OCI-LY7 (cell line): ENCODE measurements around the gene GLIS2.

Experiments used
- EZH2phosphoT487 ChIP-seq: fragments of 200-600 bp; sonication (generic); IDR thresholded peaks from 2 replicates; pipeline ENCODE4 v1.6.1; 2018; ENCODE audit warnings: low read depth, borderline replicate concordance, mild to moderate bottlenecking, mixed run types, antibody characterized with exemption, low read length, moderate library complexity, mixed read lengths
- TF ChIP-seq, protein P1 (sequence below): fragments of 200-600 bp; sonication (generic); conservative IDR thresholded peaks from 2 replicates; pipeline ENCODE4 v1.5.1; 2014; ENCODE audit warnings: mild to moderate bottlenecking, antibody characterized with exemption, low read length, moderate library complexity, mixed read lengths

GRCh38 chr16:4325253-4325758 lies 9.4 kb downstream of the GLIS2 start:
- TF ChIP-seq, protein P1, sequence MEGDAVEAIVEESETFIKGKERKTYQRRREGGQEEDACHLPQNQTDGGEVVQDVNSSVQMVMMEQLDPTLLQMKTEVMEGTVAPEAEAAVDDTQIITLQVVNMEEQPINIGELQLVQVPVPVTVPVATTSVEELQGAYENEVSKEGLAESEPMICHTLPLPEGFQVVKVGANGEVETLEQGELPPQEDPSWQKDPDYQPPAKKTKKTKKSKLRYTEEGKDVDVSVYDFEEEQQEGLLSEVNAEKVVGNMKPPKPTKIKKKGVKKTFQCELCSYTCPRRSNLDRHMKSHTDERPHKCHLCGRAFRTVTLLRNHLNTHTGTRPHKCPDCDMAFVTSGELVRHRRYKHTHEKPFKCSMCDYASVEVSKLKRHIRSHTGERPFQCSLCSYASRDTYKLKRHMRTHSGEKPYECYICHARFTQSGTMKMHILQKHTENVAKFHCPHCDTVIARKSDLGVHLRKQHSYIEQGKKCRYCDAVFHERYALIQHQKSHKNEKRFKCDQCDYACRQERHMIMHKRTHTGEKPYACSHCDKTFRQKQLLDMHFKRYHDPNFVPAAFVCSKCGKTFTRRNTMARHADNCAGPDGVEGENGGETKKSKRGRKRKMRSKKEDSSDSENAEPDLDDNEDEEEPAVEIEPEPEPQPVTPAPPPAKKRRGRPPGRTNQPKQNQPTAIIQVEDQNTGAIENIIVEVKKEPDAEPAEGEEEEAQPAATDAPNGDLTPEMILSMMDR = no peak
- no peak for TF ChIP-seq EZH2phosphoT487
